HG03457 (cell line): ENCODE data around the gene NAPSA.

Experiments used
- ATAC-seq: cut with Tn5 transposase; IDR thresholded peaks from one replicate; pipeline ENCODE4 v1.9.1; 2021; ENCODE audit warnings: moderate number of reproducible peaks; ENCODE audit not compliant: unreplicated experiment

The NAPSA gene

DNA sequence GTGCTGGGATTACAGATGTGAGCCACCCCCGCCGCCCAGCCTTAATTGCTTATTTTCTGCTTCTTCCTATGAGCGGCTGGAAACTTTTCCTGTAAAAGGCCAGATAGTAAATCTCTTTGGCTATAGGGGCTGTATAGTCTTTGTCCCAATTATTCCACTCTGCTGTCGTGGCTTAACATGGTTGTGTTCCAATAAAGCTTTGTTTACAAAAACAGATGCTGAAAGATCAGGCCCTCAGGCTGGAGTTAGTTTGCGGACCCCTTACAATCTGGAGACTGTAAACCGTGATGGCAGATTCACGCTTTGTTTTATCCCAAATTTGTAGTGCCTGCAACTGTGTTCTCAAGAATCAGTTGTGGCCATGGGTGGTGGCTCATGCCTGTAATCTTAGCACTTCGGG is 47.0 kb downstream of the NAPSA start:
- no peak for ATAC-seq

DNA sequence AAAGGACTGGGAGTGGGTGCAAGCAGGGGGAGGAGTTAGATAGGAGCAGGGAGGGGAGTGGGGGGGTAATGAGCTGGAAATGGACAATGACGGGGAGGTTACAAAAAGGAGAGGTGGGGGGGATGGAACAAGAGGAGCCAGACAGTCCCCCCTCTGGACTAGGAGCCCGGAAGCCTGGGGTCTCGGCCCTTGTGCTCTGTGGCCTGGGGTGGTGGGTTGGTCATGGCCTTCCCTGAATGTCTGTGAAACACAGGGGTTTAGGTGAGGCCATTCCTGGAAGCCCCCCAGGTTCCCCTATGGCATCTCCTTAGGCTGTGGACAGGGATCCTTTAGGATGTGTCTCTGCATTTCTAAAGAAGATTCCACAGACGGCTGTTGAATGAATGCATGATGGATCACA is 48.3 kb downstream of the NAPSA start:
- no peak for ATAC-seq

DNA sequence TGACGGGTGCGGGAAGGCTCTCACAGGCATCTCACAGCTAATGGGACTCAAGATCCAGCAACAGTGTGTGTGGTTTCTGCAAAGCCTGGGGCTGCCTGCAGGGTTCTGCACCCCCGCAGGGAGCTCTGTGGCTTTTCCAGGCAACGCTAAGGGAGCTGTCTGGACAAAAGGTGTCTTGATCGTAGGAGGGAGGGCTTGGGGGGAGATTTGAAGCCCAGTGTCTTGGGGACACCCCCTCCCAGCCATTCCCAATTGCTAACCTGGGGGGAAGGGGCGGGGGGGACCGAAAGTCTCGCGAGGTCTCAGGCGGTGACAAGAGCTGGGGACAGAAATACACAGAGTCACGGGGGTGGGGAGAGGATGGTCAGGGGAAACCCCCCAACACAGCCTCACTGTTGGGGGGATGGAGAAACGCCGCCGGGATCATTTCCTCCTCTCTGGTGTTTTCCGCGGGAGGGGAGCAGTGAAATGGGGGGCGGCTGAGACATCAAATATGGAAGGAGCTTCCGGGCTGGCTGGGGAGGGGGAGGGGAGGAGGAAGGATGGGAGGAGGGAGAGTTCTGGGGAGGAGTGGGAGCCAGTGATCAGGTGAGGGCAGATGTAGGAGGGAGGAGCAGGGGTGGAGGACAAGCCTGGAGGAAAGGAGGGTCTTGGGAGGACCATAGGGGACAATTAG is 49.5 kb downstream of the NAPSA start:
- no peak for ATAC-seq

DNA sequence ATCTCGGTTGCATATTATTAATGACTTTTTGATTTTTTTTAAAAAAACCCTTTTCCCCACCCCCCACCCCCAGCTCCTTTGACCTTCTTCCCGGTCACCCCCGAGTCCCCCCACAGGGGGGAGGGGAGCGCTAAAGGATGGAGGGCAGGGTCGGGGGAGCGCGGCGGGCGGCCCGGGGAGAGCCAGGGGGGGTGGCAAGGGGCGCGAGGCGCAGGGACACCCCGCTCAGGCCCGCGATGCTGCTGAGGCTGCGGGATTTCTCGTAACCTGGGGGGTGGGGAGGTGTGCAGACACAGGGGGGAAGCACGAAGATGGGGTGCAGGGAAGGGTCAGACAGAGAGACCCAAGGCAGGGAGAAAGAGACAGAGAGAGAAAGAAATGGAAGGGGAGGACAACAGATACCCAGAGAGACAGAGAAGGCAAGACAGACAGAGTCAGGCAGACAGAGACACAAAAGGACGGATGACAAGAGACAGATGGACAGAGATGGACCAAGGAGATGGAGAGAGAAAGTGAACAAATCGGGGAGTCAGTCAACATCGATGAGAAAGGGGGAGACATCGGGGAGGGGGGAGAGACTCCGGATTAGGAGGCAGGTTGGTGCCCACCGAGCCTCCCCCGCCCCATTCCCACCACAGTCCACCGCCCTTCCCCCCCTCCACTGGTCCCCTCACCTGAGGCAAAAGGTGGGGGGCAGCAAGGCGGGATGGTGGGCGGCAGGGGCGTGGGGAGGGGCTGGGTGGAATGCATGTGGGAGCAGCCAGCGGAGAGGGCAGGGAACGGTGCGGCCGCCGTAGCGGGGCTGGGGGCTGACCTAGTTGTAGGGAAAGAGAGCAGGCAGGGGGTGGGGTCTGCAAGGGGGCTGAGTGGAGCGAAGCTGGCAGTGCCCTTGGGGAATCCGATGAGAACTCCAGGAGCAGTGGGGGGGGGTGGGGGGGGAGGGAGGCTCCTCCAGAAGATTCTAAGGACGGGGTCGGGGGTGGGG is 50.4 kb downstream of the NAPSA start:
- no peak for ATAC-seq

DNA sequence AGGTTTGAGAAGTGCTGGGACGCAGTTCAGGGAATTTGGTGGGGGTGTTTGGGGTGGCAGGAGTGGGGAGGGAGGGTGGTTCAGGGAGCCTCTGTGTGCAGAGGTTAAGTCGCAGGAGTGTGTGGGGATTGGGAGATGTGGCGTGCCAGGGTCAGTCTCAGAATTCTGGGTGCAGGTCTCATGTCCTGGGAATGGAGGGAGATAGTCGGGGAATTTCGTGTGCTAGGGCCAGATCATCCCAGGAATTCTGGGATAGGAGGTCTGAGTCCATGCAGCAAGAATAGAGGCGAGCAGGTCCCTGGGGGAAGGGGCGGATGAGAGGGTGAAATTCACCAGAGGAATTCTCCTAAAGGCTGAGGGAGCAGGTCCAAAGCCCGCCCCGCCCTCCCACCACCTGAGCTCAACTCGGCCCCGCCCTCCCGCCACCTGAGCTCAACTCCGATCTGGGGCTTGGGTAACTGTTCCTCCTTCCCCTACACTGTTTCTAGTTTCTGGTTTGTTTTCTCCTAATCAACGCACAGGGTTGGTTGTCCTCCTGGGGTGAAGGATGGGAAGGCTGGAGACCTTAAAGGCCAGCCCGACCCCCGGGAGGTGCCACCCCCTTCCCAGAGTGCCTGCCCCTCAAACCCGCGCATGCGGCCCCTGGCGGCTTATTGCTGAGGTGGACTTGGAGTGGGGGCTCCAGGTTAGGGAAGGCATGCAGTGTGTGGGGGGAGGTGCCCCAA is 51.5 kb downstream of the NAPSA start:
- ATAC-seq = no peak

DNA sequence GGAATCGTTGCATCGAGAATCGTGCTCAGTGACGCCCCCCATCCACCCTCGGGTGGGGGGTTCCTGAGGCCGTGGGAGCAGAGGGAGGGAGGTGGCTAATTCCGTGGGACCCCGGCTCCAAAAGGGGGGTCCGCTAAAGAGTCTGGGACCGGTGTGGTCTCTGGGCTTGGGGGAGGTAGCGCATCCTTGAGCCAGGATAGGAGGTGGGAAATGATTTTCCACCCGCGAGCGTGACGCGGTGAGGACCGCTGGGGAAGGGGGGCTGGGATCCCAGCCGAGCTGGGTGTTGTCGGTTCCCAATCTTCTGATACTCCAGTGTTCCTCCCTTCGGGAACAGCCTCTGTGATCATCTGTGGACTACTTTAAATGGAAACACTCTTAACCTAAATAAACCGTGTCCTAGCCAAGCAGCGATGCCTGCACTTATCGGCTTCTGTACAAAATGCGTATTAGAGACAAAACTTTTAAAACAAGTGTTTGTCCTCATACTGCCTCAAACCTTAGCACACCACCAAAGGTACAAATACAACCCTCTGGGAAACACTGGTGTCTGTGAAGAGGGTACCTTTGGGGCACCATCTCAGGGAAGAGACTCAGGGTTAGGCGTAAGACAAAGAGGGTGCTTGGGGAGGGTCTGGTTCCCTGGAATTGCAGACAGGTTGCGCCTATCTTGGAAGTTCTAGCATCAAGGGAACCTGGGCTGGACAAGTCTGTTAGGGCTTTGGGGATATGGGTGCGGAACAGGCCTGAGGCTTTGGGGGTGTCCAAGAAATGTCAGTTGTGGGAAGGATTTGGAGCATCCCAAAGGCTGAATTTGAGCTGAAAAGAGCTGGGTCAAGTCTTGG is 52.2 kb downstream of the NAPSA start:
- no peak for ATAC-seq

DNA sequence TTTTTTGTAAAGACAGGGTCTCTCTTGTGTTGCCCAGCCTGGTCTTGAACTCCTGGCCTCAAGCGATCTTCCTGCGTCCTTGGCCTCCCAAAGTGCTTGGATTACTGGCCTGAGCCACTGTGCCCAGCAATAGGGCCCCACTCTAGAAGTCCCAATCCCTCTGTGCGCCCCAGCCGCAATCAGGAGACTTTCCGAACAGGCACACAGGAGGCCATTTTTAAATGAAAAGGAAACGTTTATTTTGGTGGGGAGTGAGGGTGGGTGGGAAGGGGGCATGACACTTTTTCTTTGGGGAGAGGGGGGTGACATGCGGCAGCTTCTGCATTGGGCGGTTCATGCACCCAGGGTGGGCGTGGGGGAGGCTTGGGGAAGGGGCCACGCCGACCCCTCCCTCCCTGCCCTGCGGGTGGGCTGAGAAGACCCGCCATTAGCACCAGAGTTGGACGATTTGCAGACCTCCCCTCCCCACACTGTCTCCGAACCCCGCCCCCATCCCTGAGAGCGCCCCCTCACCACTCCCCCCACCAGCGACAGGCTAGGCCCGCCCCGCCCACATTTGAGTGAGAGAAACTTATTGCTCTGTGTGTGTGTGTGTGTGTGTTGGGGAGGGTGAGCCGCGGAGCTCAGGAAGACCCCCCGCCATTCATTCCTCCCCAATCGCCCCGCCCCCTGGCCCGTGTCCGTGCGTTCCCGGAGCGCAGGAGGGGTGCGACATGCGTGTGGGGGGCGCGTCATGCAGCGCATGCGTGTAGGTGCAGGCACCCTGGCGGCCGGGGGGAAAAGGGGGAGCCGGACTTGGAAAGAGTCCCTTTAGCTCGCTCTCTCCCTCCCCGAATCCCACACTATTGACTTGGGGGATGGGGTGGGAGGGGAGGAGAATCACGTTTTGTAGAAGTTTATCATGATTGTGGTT is 53.5 kb downstream of the NAPSA start:
- ATAC-seq = no peak

DNA sequence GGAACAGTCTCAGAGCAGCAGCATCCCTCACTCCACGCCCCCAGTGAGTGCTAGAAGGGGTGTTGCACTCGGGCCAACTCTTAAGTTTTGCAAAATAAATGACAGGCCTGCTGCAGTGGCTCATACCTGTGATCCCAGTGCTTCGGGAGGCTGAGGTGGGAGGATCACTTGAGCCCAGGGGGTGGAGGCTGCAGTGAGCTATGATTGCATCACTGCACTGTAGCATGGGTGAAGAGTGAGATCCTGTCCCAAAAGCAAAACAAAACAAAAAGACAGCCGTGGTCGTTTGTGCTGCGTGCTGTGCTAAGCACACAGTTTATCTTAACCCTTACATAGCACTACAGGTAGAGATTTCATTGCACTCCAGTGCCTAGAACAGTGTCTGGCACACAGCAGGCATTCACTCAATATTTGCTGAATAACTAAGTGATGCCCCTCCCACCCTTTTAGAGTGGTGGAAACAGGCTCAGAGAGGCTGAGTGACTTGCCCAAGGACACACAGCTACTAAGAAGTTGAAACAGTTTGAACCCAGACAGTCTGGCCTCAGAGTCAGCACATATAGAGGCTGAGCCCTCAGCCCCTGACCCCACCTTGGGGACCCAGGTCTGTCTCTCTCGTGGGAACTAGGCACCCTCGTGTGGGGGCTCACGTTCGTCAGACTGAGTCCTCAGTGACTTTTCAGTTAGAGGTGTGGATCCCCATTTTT is 54.5 kb downstream of the NAPSA start:
- ATAC-seq = no peak

DNA sequence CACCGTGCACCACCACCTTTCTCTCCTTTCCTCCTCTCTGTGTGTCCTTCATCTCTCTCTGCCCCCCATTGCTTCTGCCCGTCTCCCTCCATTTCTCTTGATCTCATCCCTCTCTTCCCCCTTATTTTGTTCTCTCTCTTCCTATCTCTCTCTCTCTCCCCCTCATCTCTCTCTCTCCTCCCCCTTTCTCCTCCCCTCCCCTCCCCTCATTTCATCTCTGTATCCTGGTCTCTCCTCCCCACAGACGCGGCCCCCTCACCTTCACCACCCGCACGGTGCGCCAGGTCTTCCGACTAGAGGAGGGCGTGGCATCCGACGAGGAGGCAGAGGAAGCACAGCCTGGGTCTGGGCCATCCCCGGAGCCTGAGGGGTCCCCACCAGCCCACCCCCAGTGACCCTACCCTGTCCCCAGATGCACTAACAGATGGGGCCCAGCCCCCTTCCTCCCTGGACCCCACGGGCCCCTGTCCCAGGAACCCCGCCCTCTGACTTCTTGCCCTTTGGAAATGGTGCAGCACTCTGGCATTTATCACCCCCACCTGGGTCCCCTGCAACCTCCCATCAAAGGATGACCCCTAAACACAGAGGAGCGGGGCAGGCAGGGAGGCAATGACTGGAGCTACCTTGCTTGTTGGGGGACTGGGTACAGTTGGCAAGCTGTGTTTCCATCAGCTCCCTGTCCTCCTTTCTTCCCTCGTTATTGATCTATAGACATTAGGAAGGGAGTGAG is 55.9 kb downstream of the NAPSA start:
- no peak for ATAC-seq

DNA sequence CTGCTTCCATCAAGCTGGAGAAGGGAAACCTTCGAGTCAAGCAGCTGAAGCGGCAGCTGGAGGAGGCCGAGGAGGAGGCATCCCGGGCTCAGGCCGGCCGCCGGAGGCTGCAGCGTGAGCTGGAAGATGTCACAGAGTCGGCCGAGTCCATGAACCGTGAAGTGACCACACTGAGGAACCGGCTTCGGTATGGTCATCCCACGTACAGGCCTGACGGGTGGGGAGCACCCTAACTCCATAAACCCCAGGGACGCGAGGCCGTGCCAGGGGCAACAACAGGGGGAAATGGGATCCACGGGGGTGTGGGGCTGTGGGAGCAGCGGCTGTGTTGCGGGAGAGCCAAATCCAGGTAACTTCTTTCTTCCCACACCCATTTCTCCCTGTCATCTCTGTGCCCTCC is 56.4 kb downstream of the NAPSA start:
- no peak for ATAC-seq
